ENCODE measurements around the gene PLCL2.

PLCL2 gene

DNA sequence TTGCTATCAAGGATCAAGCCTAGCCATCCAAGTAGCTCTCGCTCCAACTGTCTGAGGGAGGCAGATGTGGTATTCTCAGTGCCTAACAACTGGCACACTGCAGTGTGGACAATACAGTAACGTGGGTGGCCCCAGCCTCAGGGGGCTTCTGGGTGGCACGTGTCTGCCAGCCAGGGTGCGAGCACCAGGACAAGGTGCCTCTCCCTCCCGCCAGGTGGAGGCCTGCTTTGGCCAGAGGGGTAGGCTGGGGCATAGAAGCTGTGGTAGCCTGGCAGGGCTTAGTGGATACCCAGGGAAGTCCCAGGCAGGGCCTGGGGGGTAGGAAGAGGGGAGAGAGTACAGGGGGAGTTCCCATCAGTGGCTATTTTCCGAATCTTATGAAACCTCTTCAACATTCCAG lies 234.0 kb downstream of the PLCL2 start:
- Histone ChIP-seq H3K4me1 (ENCODE audit: control insufficient read depth in 1 of 2, insufficient read depth in 1 of 2, low read depth in 1 of 2, low read length in 1 of 2) (no peaks in the 10 kb centered on the region), H3K4me3 (ENCODE audit: low read depth in 1 of 2, low read length in 1 of 2) (no peak overlapping the region), H3K36me3 (no peaks in the 10 kb centered on the region), H3K27ac (no peak overlapping the region), H3K9me3 (no peaks in the 10 kb centered on the region), H3K27me3 (no peaks in the 10 kb centered on the region)
- TF ChIP-seq, protein P1, sequence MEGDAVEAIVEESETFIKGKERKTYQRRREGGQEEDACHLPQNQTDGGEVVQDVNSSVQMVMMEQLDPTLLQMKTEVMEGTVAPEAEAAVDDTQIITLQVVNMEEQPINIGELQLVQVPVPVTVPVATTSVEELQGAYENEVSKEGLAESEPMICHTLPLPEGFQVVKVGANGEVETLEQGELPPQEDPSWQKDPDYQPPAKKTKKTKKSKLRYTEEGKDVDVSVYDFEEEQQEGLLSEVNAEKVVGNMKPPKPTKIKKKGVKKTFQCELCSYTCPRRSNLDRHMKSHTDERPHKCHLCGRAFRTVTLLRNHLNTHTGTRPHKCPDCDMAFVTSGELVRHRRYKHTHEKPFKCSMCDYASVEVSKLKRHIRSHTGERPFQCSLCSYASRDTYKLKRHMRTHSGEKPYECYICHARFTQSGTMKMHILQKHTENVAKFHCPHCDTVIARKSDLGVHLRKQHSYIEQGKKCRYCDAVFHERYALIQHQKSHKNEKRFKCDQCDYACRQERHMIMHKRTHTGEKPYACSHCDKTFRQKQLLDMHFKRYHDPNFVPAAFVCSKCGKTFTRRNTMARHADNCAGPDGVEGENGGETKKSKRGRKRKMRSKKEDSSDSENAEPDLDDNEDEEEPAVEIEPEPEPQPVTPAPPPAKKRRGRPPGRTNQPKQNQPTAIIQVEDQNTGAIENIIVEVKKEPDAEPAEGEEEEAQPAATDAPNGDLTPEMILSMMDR (IDR thresholded peaks at IDR 0.05) = no peak

DNA sequence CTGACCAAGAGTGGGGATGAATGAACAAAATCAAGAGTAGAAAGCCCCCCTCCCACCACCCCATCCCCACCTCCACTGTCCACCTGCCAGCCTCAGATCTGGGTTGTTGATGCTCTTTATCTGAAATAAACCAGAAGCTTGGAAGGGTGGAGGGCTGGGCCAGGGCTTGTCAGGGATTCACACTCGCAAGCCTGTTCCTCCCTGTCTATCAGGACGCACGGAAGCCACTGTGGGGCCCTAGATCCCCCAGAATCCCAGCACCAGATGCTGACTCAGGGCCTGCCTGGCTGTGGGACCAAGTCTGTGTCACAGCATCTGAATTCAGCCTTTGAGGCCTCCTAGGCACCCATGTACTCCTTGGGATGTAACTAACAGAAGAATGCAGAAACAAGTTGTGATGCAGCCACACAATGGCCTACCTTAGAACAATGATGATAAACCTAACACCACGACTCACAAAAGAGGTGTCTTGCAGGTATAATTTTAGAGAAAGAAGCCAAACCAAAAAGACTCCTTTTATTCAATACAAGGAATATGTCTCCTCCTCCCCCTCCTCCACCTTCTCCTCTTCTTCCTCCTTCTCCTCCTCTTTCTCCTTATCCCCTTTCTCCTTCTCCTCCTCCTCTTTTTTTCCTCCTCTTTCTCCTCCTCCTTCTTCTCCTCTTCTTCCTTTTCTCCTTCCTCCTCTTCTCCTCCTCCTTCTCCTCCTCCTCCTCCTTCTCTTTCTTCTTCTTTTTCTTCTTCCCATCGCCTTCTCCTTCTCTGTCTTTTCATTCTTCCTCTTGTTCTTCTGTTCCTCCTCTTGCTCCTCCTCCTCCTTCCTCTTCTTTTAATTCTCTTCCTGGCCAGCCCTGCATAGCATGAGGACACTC lies 234.7 kb downstream of the PLCL2 start:
- H3K9me3 ChIP-seq = no peaks in the 10 kb centered on the region
- H3K4me3 ChIP-seq (ENCODE audit: low read depth in 1 of 2, low read length in 1 of 2) = no peak overlapping the region
- H3K27me3 ChIP-seq = no peaks in the 10 kb centered on the region
- TF ChIP-seq, protein P1 (IDR thresholded peaks at IDR 0.05) = no peak
- H3K4me1 ChIP-seq (ENCODE audit: control insufficient read depth in 1 of 2, insufficient read depth in 1 of 2, low read depth in 1 of 2, low read length in 1 of 2) = no peaks in the 10 kb centered on the region
- H3K27ac ChIP-seq = no peak overlapping the region
- H3K36me3 ChIP-seq = no peaks in the 10 kb centered on the region

DNA sequence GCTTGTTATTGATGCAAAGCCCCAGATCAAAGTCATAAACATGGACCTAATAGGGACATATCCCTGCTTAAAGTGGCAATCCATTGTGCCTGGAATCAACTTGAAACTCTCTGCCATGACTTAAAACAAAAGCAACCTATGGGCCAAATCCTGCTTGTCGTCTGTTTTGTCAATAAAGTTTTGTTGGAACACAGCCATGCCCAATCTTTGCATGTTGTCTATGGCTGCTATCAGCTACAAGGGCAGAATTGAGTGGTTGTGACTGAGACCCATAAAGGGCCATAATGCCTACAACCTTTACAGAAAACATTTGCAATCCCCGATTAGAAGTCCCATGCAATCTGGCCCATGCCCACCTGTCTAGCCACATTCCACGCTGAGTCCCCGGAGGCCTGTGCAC lies 235.4 kb downstream of the PLCL2 start:
- H3K36me3 ChIP-seq = no peaks in the 10 kb centered on the region
- no peaks in the 10 kb centered on the region for H3K27me3 ChIP-seq
- H3K9me3 ChIP-seq = no peaks in the 10 kb centered on the region
- no peak overlapping the region for H3K27ac ChIP-seq
- H3K4me1 ChIP-seq (ENCODE audit: control insufficient read depth in 1 of 2, insufficient read depth in 1 of 2, low read depth in 1 of 2, low read length in 1 of 2) = no peaks in the 10 kb centered on the region
- no peak overlapping the region for H3K4me3 ChIP-seq (ENCODE audit: low read depth in 1 of 2, low read length in 1 of 2)
- TF ChIP-seq, protein P1 (IDR thresholded peaks at IDR 0.05) = no peak

DNA sequence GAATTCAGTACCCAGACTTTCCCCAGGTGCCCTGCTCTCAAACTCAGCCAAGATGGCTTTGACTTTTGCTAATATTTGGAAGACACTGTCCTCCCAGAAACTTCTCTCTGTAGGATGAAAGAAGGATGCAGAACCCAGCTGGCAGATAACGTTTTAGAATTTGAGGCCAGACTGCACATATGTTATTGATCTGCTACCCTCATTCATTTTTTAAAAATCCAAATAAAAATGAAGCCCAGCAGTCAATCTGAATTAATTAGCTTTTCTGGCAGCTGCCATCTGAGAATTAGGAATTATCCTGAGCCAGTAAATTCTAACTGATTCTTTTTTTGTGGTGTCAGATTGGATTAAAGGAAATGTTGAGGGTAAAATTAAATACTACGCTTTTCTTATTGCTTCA lies 236.6 kb downstream of the PLCL2 start:
- H3K27me3 ChIP-seq = no peaks in the 10 kb centered on the region
- H3K4me1 ChIP-seq (ENCODE audit: control insufficient read depth in 1 of 2, insufficient read depth in 1 of 2, low read depth in 1 of 2, low read length in 1 of 2) = no peaks in the 10 kb centered on the region
- H3K9me3 ChIP-seq = no peaks in the 10 kb centered on the region
- no peaks in the 10 kb centered on the region for H3K36me3 ChIP-seq
- H3K27ac ChIP-seq = no peak overlapping the region
- TF ChIP-seq, protein P1 (IDR thresholded peaks at IDR 0.05) = no peak
- H3K4me3 ChIP-seq (ENCODE audit: low read depth in 1 of 2, low read length in 1 of 2) = no peak overlapping the region

DNA sequence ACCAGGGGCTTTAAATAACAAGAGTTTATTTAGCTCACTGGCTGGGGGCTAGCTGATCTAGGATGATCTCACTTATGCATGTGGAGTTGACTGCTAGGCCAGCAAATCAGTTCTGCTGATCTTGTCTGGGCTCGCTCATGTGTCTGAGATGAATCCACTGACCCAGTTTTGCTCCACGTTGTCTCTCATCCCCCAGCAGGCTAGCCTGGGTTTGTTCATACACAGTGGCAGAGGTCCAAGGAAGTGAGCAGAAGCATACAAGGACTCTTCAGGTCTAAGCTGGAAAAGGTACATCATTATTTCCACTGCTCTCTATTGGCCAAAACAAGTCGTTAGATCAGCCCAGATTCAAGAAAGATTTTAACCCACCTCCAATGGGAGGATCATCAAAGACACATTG lies 238.0 kb downstream of the PLCL2 start:
- no peaks in the 10 kb centered on the region for H3K27me3 ChIP-seq
- no peaks in the 10 kb centered on the region for H3K36me3 ChIP-seq
- TF ChIP-seq, protein P1 (IDR thresholded peaks at IDR 0.05) = no peak
- H3K4me1 ChIP-seq (ENCODE audit: control insufficient read depth in 1 of 2, insufficient read depth in 1 of 2, low read depth in 1 of 2, low read length in 1 of 2) = no peaks in the 10 kb centered on the region
- no peak overlapping the region for H3K27ac ChIP-seq
- no peak overlapping the region for H3K4me3 ChIP-seq (ENCODE audit: low read depth in 1 of 2, low read length in 1 of 2)
- H3K9me3 ChIP-seq = no peaks in the 10 kb centered on the region

All from neutrophil (primary cell).